ENCODE data around the gene SLC25A31.

SLC25A31 gene
- total RNA-seq = 0 reads per million in 2 experiments

DNA sequence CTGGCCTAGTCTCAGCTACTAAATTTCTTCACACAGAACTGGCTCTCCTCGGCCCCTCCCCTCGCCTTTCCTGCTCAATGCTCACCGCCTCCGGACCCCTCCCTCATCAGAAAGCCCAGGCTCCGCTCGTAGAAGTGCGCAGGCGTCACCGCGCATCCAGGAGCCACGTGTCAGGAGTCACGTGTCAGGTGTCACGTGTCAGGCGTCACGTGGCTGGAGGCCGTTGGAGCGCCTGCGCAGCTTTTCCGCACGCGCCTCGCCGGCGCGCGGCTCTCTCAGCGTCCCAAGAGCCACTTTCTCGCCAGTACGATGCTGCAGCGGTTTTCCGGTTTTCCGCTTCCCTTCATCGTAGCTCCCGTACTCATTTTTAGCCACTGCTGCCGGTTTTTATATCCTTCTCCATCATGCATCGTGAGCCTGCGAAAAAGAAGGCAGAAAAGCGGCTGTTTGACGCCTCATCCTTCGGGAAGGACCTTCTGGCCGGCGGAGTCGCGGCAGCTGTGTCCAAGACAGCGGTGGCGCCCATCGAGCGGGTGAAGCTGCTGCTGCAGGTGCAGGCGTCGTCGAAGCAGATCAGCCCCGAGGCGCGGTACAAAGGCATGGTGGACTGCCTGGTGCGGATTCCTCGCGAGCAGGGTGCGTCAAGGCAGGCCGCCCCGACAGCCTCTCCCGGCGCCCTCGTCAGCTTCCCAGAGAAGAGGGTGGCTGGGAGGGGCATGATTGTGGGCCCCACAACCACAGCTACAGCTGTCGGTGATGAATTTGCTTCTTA, at the start of gene SLC25A31:
SLC25A31 (plus strand) TSS at position 259 of the 772 bp plus-strand sequence; CDS start at position 405, 146 bp downstream.
- no peak for DNase-seq (ENCODE audit: low read depth)

DNA sequence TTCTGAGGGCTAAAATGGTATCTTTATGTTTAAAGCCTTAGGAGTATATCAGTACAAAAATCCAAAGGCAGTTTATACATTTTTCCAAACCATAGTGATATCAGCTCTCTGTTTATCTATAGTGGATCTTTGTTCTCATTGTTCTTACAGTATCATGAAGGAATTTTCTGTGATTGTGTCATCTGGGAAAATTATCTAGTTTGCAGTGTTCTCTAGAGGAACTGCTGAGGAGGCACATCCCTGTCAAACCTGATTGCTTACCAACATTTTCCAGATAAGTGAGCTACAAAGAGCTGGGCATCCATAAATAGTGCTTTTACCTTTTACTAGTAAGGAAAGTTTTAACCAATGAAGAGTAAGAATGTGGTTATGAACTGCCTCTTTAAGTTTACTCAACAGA, 44.9 kb upstream of the SLC25A31 start:
- no peak for DNase-seq (ENCODE audit: low read depth)

DNA sequence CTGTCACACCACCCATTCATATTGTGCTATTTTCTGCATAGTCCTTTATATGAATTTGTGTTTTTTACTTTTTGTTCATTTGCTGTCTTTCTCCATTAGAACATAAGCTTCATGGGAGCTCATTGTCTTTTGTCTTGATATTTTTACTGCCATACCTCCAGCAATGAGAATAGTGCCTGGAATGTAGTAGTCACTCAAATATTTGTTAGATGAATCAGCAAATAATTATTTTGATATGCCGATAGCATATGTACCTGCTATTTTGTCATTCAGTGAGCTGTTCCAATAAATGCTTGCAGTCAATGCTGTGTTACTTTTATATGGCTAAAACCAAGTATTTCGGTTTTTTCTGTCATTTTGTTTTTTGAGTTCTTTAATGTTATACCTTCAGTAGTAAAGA, 43.5 kb upstream of the SLC25A31 start:
- no peak for DNase-seq (ENCODE audit: low read depth)

DNA sequence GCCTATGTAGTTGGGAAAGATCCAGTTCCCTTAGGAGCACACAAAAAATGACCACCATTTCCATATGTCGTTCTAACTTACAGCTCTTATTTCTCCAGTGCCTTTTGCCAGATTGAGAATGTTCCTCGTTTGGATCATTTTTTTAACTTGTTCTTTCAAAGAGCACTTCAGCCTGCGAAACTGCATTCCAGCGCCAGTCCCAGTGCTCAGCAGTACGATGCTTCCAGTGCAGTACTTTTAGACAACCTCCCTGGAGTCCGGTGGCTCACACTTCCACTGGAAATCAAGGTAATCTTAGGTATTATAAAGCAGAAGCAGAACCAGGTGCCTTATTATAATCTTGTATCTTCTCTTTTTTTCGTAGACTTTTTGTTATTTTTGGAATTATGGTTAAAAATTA, 42.6 kb upstream of the SLC25A31 start:
- DNase-seq (ENCODE audit: low read depth) = no peak

DNA sequence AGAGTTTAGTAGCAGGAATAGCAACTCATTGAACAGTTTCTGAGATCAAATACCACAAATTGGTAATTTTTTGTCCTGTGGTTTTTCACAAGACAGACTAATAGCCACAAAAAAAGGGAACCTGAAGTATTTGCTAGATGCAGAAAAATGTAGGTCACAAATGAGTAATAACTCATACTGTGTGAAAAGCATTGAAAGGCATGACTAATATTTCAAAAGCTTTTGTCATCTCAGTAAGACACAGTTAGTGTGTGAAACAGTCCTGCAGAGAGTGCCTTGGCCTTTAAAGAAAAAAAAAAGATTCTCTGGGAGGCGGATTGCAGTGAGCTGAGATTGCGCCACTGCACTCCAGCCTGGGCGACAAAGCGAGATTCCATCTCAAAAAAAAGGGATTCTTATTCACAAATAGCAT, 31.4 kb upstream of the SLC25A31 start:
- DNase-seq (ENCODE audit: low read depth) = no peak

DNA sequence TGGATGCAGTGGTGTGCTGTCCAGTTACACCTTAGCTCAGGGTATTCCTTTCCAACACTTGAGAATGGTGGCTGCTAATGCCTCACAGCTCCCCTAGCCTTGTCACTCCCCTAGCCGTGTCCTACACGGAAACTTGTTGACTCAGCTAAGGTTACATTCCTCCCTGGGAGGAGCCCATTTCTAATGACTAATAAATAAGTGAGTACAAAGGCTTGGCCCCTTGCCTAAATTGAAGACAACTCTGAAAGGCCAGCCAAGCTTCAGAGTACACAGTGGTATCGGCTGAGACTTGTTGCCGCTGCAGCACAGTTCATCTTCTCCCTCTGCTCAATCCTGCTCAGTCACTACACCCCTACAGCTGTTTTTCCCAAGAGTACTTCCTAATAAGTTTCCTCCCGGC, 21.2 kb upstream of the SLC25A31 start:
- DNase-seq (ENCODE audit: low read depth) = no peak

DNA sequence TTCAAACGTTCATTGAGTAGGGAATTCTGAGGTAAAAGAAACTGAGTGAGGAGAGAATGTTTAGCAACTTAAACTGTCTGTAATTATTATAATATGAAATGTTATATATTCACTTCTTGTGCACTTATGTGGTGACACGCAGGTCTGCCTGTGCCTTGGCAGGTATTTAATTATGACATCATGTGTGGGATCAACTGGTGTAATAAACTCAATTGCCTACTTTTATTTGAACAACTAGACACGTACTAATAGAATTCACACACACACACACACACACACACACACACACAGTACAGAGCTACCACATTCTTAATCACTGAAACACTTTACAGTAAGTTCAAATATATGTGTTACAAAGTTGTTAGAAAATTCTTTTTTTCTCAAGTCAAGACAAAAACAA, 20.7 kb upstream of the SLC25A31 start:
- no peak for DNase-seq (ENCODE audit: low read depth)

DNA sequence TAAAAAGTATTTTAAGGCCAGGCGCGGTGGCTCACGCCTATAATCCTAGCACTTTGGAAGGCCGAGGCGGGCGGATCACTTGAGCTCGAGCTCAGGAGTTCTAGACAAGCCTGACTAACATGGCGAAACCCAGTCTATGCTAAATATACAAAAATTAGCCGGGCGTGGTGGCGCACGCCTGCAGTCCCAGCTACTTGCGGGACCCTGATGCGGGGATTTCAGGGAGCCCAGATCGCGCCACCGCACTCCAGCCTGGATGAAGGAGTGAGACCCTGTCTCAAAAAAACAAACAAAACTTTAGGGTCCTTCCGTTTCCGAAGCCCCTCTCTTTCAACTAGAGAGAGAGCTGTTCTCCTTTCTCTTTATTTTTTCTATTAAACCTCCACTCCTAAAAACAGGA, 1.2 kb downstream of the SLC25A31 start:
- DNase-seq (ENCODE audit: low read depth) = no peak

DNA sequence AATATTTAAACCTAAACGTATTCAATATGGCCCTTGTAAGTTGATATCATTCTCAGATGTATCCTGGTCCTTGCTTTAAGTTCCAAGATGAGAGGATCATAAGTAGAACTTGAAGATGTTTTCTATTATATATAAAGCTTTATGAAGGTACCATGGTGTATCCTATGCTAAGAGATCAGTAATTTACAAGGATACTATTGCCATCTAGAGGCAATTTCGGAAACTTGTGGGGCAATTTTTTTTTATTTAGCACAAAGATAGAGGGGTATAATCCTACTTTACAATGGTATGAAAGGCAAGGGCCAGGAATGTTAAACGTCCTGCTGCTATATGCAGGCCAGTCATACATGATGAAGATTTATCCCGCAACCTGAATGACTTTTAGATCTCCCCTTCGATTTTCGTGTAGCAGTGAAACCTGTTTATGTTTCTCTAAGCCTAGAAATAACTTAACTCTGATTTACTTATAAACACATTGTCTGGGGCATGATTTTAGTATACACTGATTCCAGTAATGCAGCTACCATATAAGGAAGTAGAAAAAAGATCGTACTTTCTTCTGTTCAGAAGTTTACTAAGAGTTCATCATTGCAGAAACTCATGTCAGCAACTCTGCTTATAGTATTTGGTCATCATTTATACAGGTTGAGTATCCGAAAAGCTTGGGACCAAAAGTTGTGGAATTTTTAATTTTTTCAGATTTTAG, 2.6 kb downstream of the SLC25A31 start:
- DNase-seq (ENCODE audit: low read depth) = no peak

DNA sequence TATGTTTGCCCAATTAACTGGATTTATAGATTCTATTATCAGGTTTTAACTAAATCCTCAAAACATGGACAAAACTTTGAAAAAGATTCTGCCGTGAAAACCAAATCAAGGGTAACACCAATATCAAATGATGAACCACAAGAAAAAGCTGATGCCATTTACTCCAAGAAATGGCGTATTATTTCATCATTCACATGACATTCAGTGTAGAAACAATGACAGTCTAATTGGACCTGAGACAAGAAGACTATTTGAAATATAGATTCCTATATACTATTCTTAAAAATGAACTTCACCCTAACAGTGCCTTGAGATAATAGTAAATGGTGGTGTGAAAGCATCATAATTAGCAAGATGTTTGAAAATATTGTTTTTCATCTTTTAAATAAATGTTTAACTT, 4.8 kb downstream of the SLC25A31 start:
- no peak for DNase-seq (ENCODE audit: low read depth)

DNA sequence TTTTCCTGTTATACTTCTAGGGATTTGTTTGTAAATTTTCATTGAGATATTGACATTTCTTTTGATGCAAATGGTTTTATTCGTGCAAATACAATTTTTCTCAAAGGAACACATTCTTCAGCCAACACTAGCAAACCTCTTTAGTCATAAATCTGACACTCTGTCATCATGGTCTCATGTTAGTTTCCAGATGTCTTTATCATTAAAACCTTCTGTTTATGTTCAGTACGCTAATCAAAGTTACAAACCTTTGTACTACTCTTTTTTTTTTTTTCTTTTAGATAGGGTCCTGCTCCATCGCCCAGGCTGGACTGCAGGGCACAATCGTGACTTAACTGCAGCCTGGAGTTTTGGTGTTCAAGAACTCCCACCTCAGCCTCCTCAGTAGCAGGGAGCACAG, 7.1 kb downstream of the SLC25A31 start:
- no peak for DNase-seq (ENCODE audit: low read depth)

DNA sequence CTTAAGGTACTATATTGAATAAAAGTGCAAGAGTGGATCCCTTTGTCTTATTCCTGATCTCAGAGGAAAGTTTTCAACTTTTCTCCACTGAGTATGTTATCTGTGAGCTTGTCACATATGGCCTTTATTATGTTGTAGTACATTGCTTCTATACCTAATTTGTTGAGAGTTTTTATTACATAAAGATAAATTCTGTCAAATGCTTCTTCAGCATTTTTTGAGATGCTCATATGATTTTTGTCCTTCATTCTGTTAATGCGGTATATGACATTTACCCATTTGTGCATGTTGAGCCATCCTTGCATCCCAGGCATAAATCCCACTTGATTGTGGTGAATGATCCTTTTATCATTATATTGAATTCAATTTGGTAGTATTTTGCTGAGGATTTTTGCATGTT, 11.0 kb downstream of the SLC25A31 start:
- DNase-seq (ENCODE audit: low read depth) = no peak

DNA sequence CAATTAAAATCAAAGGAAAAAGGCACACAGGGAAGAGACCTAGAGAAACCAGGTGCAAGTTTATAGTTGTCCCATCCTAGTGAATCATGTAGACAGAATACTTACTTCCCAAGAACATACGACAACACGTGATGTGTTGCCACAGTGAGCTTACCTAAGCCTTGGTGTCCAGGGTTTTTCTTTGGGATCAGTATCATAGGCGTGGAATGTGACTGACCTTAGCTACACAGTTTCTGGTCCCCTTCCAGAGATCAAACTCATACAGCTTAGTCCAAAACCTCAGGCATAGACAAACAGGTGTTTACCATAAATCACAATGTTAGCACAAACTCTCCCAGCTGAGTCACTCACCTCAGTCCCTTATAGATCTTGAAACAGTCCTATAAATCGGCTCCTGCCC, 17.7 kb downstream of the SLC25A31 start:
- DNase-seq (ENCODE audit: low read depth) = no peak

DNA sequence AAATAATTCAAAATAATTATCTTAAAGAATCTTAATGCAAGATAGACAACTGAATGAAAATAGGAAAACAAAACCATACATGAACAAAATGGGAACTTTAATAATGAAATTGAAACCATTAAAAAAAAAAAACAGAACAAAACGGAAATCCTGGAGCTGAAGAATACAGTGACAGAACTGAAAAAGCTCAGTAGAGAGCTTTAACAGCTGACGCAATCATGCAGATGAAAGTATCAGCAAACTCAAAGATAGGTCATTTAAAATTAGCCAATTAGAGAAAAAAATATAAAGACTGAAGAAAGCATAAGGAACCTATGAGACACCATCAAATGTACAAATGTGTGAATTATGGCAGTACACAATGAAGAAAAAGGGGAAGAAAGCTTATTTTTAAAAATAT, 18.8 kb downstream of the SLC25A31 start:
- DNase-seq (ENCODE audit: low read depth) = no peak

DNA sequence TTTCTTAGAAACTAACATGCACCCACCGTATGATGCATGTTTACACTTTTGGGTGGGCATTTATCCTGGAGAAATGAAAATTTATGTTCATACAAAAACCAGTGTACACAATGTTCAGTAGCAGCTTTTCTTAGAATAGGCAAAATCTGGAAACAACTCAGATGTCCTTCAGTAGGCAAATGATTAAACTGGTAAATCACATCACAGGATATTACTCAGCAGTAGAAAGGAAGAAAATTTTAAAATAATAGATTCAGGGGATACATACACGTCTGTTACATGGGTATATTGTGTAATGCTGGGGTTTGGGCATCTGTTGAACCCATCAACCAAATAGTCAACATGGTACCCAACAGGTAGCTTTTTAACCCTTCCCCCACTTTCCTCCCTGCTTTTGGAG, 26.7 kb downstream of the SLC25A31 start:
- no peak for DNase-seq (ENCODE audit: low read depth)

DNA sequence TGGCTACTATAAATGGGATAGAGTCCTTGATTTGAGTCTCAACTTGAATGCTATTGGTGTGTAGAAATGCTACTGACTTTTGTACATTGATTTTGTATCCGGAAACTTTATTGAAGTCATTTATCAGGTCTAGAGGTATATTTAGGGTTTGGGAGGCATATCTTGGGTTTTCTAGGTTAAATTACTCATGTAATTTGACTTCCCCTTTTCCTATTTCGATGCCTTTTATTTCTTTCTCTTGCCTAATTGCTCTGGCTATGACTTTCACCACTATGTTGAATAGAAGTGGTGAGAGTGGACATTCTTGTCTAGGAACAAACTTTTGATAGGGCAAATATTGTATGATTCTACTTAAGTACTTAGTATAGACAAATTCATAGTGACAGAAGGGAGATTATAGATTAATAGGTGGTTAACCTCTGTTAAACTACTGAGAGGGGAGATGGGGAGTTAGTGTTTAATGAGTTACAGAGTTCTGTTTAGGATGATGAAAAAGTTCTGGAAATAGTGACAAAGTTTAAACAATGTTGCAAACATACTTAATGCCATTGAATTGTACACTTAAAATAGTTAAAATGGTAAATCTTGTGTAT, 29.1 kb downstream of the SLC25A31 start:
- DNase-seq (ENCODE audit: low read depth) = no peak

DNA sequence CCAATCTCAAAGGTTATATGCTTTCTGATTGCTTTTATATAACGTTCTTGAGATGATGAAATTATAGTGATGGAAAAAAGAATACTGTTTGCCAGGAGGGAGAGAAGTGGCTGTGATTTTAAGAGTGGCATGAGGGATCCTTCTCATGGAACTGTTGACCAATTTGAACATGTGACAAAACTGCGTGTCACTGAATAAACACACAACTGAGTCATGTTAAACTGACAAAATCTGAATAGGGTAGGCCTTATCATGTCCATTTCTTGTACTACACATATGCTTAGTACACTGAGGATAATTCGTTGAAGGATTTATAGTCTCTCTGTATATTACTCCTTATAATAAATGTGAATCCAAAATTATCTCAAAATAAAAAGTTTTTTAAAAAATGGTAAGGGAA, 29.7 kb downstream of the SLC25A31 start:
- DNase-seq (ENCODE audit: low read depth) = no peak

DNA sequence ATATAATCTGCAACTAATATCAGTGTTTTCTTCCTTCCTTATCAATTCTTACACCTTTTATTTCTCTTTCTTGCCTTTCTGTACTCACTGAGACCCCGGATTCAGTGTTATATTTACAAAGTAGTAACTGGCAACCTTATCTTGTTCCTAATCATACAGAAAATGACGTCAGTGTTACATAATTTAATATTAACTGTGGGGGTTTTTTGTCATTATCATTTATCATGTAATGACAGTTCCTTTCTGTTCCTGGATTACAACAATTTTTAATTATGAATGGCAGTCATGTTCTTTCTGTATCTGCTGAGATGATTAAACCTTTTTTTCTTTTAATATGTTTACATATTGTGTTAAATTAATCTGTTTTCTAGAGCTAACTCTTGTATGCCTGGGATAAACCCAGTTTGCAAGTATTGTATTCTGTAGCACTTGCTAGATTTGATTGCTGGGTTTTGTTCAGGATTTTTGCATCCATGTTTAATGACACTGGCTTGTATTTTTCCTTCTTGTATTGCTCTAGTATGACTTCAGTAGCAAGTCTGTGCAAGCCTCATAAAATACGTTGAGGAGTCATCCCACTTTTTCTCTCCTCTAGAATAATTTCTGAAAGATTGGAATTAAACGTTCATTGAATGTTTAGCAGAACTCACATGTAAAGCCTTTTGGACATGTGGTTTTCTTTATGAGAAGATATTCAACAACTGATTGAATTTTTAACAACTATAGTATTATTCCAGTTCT, 41.5 kb downstream of the SLC25A31 start:
- DNase-seq (ENCODE audit: low read depth) = no peak

DNA sequence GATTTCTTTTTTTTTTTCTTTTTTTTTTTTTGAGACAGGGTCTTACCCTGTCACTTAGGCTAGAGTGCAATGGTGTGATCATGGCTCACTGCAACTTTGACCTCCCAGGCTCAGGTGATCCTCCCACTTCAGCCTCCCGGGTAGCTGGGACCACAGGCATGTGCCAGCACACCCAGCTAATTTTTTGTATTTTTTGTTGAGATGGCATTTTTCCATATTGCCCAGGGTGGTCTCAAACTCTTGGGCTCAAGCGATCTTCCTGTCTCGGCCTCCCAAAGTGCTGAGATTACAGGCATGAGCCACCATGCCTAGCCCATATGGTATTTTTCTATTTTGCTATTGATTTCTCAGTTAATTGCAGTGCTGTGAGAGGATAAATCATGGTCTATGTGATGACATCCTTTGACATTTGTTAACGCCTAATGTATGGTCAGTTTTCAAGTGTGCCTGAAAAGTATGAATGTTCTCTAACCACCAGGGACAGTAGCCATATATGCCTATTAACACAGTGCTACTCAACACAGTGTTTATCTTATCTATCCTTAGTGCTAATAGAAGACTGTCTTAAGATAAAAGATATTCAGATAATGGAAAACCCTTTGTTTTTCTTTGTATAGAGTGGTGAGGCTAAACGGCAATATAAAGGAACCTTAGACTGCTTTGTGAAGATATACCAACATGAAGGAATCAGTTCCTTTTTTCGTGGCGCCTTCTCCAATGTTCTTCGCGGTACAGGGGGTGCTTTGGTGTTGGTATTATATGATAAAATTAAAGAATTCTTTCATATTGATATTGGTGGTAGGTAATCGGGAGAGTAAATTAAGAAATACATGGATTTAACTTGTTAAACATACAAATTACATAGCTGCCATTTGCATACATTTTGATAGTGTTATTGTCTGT, 42.8 kb downstream of the SLC25A31 start:
- no peak for DNase-seq (ENCODE audit: low read depth)

DNA sequence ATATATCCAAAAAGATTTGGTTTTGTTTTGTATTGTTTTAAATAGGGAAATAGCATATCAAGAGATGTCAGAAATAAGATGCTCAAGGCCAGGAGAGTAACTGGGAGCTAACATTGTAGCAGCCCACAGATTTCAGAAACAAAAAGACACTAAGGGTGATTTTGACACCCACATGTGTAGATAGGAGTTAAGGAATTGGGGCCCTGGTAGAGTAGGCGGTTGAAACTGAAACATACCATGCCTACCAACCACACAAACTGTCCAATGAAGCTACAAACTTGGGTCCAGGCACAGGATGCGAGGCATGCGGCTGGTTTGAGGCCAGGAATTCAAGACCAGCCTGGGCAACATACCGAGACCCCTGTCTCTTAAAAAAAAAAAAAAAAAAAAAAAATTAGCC, 45.6 kb downstream of the SLC25A31 start:
- no peak for DNase-seq (ENCODE audit: low read depth)

DNA sequence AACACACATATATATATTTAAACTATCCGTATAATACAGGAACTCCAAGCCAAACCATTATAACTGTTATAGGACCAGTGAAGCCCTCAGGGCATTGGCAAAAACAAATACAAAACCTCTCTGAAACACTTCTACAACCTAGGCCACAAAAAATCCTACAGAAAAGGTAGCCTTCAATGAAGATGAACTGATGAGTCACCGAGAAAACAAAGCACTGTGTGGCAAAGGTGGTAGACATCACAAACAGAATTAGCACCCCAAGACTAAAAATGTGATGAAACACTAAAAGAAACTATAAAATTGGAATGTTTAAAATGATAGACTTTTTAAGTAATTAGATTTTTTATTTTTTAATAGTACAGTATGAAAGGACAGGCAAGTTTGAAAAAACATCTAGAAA, 46.4 kb downstream of the SLC25A31 start:
- no peak for DNase-seq (ENCODE audit: low read depth)

Data from T follicular helper cell (primary cell).